HG03175 (cell line): ENCODE measurements around the gene MCCC2.
"Not testable (repeated sequence)": the region's sequence is repeated elsewhere in the genome, so short reads cannot be mapped to it uniquely, and the experiment has no call there.

Experiments used
- ATAC-seq: cut with Tn5 transposase; IDR thresholded peaks from one replicate; pipeline ENCODE4 v1.9.1; 2021; ENCODE audit warnings: mild to moderate bottlenecking, moderate library complexity; ENCODE audit not compliant: unreplicated experiment

Gene MCCC2

GRCh38 chr5:71596169-71596568 lies 9.0 kb downstream of the MCCC2 start:
- no peak for ATAC-seq

GRCh38 chr5:71597001-71597400 lies 9.9 kb downstream of the MCCC2 start:
- no peak for ATAC-seq

DNA sequence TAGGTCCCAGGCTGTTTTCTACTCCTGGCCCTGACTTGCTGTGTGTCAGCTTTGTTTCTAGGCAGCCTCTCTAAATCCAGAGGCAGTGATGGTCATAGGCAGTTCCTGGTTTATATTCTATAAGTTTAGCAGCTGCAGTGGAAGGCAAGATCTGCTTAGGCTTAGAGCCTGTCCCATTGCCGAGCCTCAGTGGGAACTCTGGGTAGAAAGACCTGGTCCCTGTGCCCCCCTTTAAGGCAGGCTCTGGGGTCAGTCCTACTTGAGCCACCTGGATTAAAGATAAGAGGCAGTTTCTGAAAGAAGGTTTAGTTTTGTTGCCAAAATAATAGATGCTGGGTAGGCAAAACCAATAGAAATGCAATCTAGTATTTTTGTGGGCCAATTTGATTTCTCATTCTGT lies 13.6 kb downstream of the MCCC2 start:
- no peak for ATAC-seq

DNA sequence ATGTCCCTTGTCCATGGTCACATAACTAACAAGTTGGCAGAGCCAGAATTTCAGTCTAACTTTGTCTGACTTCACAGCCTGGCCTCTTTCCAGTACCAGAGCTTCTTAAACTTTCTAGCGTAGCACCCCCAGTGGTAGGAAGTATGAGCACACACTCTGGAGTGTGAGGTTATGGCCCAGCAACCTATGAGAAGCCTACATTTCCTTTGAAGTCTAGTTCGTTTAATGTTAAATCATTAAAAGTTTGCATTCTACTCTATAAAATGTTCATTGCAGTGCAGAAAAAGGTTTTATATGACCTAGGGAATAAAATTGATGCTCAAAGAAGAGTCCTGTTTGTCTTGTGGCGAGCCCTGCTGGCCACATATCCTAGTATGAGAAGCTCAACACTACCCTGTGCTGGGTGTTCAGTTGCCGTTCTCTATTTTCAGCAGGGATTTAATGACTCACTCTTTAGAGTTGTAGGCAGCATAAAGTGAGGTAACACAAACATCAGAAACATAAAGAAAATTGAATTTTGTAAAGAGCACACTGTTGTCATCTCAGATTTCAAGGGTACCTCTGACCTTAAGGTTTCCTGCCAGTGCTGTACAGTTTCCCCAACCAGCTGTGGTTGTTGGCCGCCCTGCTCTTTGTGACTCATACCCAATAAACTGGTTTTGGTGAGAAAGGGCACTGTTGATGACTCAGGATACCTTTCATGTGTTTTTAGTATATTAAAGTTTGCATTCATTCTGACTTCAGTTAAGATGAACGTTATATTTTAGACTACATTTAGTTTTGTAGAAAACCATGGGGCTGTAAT lies 14.3 kb downstream of the MCCC2 start:
- peak; percentile 97 for ATAC-seq

GRCh38 chr5:71609916-71610315 lies 22.8 kb downstream of the MCCC2 start:
- not testable (repeated sequence) for ATAC-seq

- ATAC-seq = no peak
Measured at GRCh38 chr5:71615809-71616208, 28.7 kb downstream of the MCCC2 start.

GRCh38 chr5:71620630-71621029 lies 33.5 kb downstream of the MCCC2 start:
- ATAC-seq = no peak

DNA sequence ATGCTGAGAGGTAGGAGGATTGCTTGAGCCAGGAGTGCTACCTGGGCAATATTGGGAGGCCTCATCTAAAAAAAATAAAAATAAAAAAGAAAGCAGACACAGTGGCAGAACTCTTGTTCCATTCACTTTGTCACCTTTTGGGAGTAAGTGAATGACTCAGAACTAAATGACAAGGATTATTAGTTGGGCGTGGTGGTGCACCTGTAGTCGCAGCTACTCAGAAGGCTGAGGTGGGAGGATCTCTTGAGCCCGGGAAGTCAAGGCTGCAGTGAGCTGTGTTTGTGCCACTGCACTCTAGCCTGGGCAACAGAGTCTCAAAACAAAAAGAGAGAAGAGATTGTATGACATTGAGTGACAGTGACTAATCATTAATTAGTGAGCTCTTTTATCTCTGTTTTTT lies 34.1 kb downstream of the MCCC2 start:
- no peak for ATAC-seq

- ATAC-seq = no peak
Measured at GRCh38 chr5:71621741-71622140, 34.6 kb downstream of the MCCC2 start.

DNA sequence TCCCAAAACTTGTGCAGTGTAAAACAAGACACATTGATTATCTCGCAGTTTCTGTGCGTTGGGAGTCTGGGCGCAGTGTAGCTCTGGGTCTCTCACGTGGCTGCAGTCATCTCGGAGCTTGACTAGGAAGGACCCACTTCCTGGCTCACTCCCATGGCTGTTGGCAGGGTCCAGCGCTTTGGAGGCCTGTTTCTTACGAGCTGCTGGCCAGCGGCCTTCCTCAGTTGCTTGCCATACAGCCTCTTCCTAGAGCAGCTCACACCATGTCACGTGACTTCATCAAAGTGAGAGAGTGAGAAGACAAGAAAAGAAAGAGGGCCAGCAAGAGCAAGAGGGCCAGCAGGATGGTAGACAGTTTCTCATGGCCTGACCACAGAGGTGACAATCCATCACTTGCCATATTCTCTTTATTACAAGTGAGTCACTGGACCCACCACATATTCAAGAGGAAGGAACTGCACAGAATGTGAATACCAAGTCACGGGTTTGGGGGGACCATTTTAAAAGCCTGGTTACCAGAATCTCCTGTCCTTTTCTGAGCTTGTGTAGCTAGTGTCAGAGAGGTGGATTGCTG lies 36.2 kb downstream of the MCCC2 start:
- ATAC-seq = no peak

- ATAC-seq = no peak
Measured at GRCh38 chr5:71629950-71630349, 42.8 kb downstream of the MCCC2 start.

DNA sequence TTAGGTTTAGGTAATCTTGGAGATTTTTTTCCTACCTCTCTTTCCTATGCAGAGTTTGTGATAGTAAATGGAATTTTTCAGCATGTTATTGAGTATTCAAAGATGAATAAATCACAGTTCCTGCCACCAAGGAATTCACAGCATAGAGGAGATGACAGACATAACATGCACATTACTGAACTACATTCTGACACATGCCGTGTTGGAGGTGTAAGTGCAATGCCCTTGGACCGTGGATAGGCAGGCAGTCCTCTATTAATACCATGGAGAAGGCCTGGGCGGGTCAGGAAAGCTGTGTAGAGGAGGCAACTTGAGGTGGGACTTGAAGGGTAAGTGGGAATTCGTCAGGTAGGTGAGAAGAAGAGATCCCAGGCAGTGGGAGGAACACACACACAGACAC lies 43.9 kb downstream of the MCCC2 start:
- ATAC-seq = no peak

- ATAC-seq = no peak
Measured at GRCh38 chr5:71632168-71632567, 45.0 kb downstream of the MCCC2 start.

DNA sequence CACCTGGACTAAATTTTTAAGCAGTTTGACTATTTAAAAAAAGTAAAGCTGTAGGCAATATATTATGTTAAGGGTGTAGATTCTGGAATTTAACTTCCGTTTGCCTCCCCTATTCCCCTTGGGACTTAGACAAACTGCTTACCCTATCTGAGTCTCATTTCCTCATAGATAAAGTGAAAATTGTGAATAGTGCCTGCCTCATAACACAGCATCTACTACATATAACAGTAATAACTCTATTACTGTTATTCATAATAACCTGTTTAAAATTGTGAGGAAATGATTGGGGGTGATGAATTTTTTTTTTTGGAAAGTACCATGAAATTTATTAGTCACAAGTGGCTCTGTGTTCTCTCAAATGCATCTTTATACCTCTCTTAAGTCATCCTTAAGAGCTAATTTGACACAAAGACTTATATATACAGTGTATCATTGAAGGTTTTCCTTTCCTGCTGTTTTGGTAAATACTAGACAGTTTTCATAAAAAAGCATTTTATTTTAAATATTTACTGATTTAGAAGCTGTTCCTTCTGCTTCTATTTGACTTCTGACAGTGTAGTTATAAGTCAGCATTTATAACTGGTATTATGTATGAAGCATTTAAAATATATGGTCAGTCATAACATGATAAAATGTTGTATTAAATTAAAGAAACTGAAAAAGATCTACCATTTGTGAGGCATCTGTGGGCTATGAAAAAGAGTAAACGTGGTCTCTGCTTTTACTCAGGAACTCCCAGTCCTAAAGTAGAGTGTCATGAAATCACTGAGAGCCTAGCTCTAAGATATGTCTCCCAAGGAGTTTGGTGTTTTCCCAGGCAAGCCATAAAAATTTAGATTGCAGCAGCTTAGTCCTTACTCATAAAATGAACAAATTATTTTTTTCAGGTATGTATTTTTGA lies 46.4 kb downstream of the MCCC2 start:
- no peak for ATAC-seq

GRCh38 chr5:71637133-71637532 lies 50.0 kb downstream of the MCCC2 start:
- ATAC-seq = no peak

GRCh38 chr5:71640408-71640807 lies 53.3 kb downstream of the MCCC2 start:
- no peak for ATAC-seq

DNA sequence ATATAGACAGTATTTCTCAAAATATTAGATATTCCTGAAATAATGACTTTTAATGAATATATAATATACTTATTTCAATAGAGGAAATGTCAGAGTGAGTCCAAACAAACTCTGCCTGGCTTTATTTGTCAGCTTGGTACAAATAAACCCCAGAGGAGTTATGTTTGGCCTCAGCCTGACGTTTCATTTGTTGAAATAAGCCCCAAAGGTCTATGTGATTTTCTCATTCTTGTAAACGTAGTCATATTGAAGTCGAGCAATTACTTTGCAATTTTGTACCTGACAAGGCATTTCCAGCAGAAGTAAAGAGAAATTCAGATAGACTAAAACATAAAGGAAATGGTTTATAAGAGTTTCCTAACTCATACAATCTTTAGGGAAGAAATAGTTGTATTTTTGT lies 57.9 kb downstream of the MCCC2 start:
- no peak for ATAC-seq

GRCh38 chr5:71650940-71651339 lies 63.8 kb downstream of the MCCC2 start:
- not testable (repeated sequence) for ATAC-seq

DNA sequence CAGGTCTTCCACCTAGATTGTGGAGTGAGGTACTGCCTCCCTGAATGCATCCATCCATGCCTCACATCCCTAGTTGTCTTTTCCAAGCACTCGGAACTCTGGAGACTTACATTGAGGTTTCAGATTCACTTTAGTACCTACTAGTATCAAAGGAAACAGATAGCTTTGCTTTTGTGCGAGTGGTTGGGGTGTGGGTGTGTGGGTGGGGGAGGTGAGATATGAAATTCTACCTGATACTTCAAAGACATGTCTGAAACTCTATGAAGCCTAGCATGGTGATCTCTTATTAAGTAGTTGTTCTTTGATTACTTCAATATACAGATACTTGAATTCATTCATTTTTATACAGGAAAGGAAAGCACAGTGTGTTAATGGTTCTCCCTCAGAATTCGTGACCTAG lies 64.4 kb downstream of the MCCC2 start:
- no peak for ATAC-seq

- ATAC-seq = no peak
Measured at GRCh38 chr5:71652349-71652748, 65.2 kb downstream of the MCCC2 start.

GRCh38 chr5:71652803-71653543 lies 65.8 kb downstream of the MCCC2 start:
- ATAC-seq = no peak
